Measurements from ENCODE around the gene ETFDH. TPM values are rescaled to one million over a fixed set of nuclear protein-coding genes. Genes with fewer than 3 reads are reported as not detected.

ETFDH gene
- polyA plus RNA-seq, 1 experiment, result 35.2 TPM

DNA sequence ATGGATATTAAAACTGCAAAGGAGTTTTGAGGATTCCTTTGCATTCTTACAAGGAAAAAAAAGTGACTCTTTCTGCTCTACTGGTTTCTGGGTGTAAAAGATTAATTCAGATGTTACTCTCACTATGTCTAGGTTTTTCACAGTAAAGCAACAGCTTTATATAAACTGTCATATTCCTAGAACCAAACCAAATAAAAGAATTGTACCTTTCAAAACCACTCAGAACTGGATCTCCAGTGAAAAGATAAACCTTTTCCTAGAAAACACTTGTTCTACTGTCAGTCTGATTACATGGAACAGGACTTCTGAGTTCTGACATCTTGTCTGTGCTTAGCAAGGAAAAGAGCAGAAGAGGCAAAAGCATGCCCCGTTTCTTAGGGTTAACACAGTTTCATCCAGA lies 56.1 kb downstream of the ETFDH start:
- ChIA-PET CTCF (interaction anchor here (1.5 to 1.7 kb wide), 2 partner anchors 122 to 124 kb away, joined by 6 to 11 read pairs; no protein-coding TSS in a partner anchor), POLR2A (no interaction called here)
- TF ChIP-seq, protein P1, sequence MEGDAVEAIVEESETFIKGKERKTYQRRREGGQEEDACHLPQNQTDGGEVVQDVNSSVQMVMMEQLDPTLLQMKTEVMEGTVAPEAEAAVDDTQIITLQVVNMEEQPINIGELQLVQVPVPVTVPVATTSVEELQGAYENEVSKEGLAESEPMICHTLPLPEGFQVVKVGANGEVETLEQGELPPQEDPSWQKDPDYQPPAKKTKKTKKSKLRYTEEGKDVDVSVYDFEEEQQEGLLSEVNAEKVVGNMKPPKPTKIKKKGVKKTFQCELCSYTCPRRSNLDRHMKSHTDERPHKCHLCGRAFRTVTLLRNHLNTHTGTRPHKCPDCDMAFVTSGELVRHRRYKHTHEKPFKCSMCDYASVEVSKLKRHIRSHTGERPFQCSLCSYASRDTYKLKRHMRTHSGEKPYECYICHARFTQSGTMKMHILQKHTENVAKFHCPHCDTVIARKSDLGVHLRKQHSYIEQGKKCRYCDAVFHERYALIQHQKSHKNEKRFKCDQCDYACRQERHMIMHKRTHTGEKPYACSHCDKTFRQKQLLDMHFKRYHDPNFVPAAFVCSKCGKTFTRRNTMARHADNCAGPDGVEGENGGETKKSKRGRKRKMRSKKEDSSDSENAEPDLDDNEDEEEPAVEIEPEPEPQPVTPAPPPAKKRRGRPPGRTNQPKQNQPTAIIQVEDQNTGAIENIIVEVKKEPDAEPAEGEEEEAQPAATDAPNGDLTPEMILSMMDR (IDR thresholded peaks at IDR 0.05; ENCODE audit: low read depth, low read length), result no peak
- no peaks in the 10 kb centered on the region for H3K9me3 ChIP-seq (ENCODE audit: control insufficient read depth, insufficient read depth, low read length)
- H3K4me3 ChIP-seq (ENCODE audit: low read depth, low read length), result no peak overlapping the region
- no peaks in the 10 kb centered on the region for H3K27me3 ChIP-seq (ENCODE audit: control insufficient read depth, insufficient read depth, low read length)
- DNase-seq (ENCODE audit: low read depth, low spot score), result no peak
- no peak overlapping the region for H3K27ac ChIP-seq (ENCODE audit: low read depth, low read length)

DNA sequence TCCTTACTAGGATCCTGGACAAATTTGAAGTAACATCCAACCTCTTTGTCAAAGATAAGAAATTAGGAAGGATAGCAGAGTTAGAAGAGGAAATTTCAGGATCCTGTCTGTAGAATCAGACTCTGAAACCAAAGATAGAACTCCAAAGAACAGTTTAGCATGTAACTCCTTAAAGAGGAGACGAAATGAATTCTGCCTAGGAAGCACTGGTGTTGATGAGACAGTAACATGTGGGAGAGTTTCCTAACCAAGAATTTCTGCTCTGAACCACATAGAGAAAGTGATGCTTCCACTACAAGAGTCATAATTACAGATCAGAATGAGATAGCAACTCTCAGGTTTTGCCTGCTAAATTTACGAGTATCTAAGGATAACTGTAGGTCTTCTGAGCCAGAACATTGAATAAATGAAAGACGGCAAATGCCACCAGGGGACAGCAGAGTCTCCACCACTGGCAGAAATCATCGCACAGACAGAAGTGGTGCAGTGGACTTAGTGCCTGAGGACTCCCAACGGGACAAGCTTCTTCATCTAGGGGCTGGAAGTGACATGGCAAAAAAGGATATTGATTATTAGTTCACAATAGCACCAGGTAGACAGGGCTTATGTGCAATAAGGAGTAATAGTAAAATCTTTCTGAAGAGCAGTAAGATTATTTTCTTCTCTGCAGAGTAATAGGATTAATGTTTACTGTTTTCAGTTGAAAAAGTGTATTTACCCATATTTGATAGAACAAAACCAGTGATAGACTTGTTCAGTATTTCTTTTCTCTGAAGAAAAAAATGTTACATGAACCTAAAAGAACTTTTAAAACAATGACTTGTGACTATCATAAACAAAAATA lies 57.8 kb downstream of the ETFDH start:
- ChIA-PET CTCF (interaction anchor here (0.6 to 3.2 kb wide), 10 partner anchors 52 to 477 kb away, joined by 3 to 41 read pairs (median 5); no protein-coding TSS in a partner anchor), POLR2A (interaction anchor here (0.6 kb wide), 1 partner anchor 105 kb away, joined by 6 read pairs; no protein-coding TSS in a partner anchor)
- TF ChIP-seq, protein P1 (IDR thresholded peaks at IDR 0.05; ENCODE audit: low read depth, low read length), result peak; percentile 93
- Histone ChIP-seq H3K4me3 (ENCODE audit: low read depth, low read length) (no peak overlapping the region), H3K27me3 (ENCODE audit: control insufficient read depth, insufficient read depth, low read length) (no peaks in the 10 kb centered on the region), H3K27ac (ENCODE audit: low read depth, low read length) (no peak overlapping the region), H3K9me3 (ENCODE audit: control insufficient read depth, insufficient read depth, low read length) (no peaks in the 10 kb centered on the region)
- peak; percentile 33 for DNase-seq (ENCODE audit: low read depth, low spot score)

DNA sequence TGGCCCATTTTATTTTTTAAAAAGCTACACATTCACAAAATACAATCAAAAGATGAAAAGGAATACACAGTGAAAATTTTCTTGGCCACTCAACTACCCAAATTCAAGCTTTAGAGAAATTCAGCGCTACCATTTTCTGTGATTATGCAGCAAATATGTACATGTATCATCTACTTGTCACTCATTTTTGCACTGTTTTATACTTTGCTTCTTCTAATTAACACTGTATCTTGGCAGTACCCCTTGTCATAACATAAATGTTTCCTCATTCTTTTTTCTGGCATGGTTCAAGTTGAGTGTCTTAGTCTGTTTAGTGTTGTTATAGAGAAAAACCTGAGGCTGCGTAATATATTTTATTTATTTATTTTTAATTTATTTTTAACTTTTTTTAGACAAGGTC lies 66.8 kb downstream of the ETFDH start:
- TF ChIP-seq, protein P1 (IDR thresholded peaks at IDR 0.05; ENCODE audit: low read depth, low read length), result no peak
- CTCF ChIA-PET, result interaction anchor here (0.6 kb wide), 1 partner anchor 112 kb away, joined by 4 read pairs; no protein-coding TSS in a partner anchor
- POLR2A ChIA-PET, result no interaction called here

DNA sequence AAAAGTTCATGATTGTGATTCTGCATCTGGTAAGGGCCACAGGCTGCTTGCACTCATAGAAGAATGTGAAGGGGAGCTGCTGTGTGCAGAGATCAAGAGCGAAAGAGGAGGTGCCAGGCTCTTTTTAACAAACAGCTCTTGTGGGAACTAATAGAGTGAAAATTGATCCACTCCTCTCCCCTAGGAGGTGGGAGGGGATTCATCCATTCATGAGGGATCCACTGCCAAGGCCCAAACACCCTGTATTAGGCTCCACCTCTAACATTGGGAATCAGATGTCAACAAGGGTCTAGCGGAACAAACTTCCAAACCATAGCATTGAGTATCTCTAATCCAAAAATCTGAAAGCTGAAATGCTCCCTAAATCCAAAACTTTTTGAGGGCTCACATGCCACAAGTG lies 67.5 kb downstream of the ETFDH start:
- no peaks in the 10 kb centered on the region for H3K27me3 ChIP-seq (ENCODE audit: control insufficient read depth, insufficient read depth, low read length)
- CTCF ChIA-PET, result no interaction called here
- POLR2A ChIA-PET, result no interaction called here
- TF ChIP-seq, protein P1 (IDR thresholded peaks at IDR 0.05; ENCODE audit: low read depth, low read length), result no peak
- no peaks in the 10 kb centered on the region for H3K9me3 ChIP-seq (ENCODE audit: control insufficient read depth, insufficient read depth, low read length)
- DNase-seq (ENCODE audit: low read depth, low spot score), result no peak
- no peak overlapping the region for H3K4me3 ChIP-seq (ENCODE audit: low read depth, low read length)
- H3K27ac ChIP-seq (ENCODE audit: low read depth, low read length), result no peak overlapping the region

More for the DNA sequence above, 66.8 kb downstream of the ETFDH start:
- Histone ChIP-seq H3K9me3 (ENCODE audit: control insufficient read depth, insufficient read depth, low read length) (no peaks in the 10 kb centered on the region), H3K27ac (ENCODE audit: low read depth, low read length) (no peak overlapping the region), H3K4me3 (ENCODE audit: low read depth, low read length) (no peak overlapping the region), H3K27me3 (ENCODE audit: control insufficient read depth, insufficient read depth, low read length) (no peaks in the 10 kb centered on the region)
- DNase-seq (ENCODE audit: low read depth, low spot score), result no peak
